AG04449 (cell line): ENCODE measurements around the gene DCTN2.
"Not testable (repeated sequence)": the region's sequence is repeated elsewhere in the genome, so short reads cannot be mapped to it uniquely, and the experiment has no call there.

Experiments
- CTCF ChIA-PET: fragments of 350-600 bp; formaldehyde crosslinking; extraction: SDS; loops from one replicate; lab custom pipeline; 2021; ENCODE audit warnings: antibody characterized with exemption; lab: Yijun Ruan, JAX
- POLR2A ChIA-PET: fragments of 400-600, 350-600 bp; formaldehyde crosslinking; extraction: SDS; loops from one replicate; lab custom pipeline; 2020; ENCODE audit warnings: antibody characterized with exemption, inconsistent platforms; lab: Yijun Ruan, JAX
- DNase-seq: peaks from one replicate; pipeline ENCODE4 v3.0.0-alpha.2; 2010; ENCODE audit warnings: low read depth, low spot score
- H3K4me3 ChIP-seq: 2 replicates; pipeline ENCODE4 v1.5.1; 2011; ENCODE audit warnings: low read depth, mild to moderate bottlenecking, control low read depth, low read length
- CTCF ChIP-seq: IDR thresholded peaks from one replicate; pipeline ENCODE4 v1.5.1; 2011; ENCODE audit warnings: mild to moderate bottlenecking, moderate library complexity, low read length, control low read depth, inconsistent platforms; ENCODE audit not compliant: insufficient read depth; ENCODE audit errors: missing control alignments

DCTN2 gene

DNA sequence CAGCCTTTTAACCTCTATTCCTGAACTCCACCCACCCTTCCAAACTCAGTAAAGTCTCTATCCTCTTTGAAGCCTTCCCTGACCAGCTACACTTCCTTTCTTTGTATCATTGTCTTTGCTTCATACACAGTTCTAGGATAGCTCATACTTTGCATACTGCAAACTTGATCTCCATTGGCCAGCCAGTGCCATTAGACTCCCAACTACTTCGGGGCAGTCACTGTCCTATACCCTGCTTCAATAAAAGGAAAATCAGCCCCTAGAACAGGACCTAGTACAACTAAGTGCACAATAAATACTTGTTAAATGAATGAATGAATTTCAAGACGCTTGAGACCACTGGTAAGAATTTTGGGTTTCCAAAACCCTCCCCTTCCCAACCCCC is 43.5 kb upstream of the DCTN2 start:
- DNase-seq = no peak
- POLR2A ChIA-PET = interaction anchor here (2.3 kb wide), 1 partner anchor 21 kb away, joined by 6 read pairs; the partner anchor contains the start of gene ARHGEF25
- no peak for TF ChIP-seq CTCF
- CTCF ChIA-PET = interaction anchor here (0.6 to 14.9 kb wide), 6 partner anchors 10 to 136 kb away, joined by 3 to 212 read pairs (median 3); no protein-coding TSS in a partner anchor
- H3K4me3 ChIP-seq = peak overlapping the region; percentile 83

GRCh38 chr12:57588951-57589610 is 42.1 kb upstream of the DCTN2 start:
- DNase-seq, H3K4me3 ChIP-seq, POLR2A ChIA-PET: not testable (repeated sequence)
- CTCF ChIA-PET = interaction anchor here (1.3 to 14.9 kb wide), 4 partner anchors 9 to 137 kb away, joined by 3 to 212 read pairs (median 7); no protein-coding TSS in a partner anchor

GRCh38 chr12:57586832-57587429 is 39.9 kb upstream of the DCTN2 start:
- DNase-seq = no peak
- CTCF ChIA-PET = interaction anchor here (0.6 to 12.4 kb wide), 5 partner anchors 8 to 152 kb away, joined by 3 to 214 read pairs (median 159); partner anchors contain the start of genes B4GALNT1 and PIP4K2C
- TF ChIP-seq CTCF = no peak
- H3K4me3 ChIP-seq = no peak overlapping the region
- POLR2A ChIA-PET = no interaction called here

DNA sequence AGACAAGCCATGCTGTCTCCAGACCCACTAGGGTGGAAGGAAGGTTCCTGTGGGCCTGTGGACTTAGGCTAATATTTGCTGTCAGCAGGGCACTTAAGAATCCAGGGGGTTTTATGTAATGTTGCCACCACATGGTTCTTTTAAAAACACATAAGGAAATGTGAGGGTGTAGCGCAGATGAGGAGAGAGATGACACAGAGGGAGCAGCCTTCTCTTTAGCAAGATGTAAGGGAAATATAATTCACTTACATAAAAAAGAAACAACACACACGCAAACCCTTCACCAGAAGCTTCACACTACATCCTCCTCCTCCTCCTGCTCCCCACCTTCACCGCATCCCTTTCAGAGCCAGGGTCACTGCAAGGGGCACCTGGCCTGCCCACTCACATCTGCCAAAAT is 39.1 kb upstream of the DCTN2 start:
- no peak overlapping the region for H3K4me3 ChIP-seq
- TF ChIP-seq CTCF = no peak
- CTCF ChIA-PET = interaction anchor here (3.9 to 12.4 kb wide), 7 partner anchors 9 to 151 kb away, joined by 17 to 214 read pairs (median 159); partner anchors contain the start of genes AGAP2, ARHGEF25, B4GALNT1 and PIP4K2C
- DNase-seq = no peak
- POLR2A ChIA-PET = no interaction called here

DNA sequence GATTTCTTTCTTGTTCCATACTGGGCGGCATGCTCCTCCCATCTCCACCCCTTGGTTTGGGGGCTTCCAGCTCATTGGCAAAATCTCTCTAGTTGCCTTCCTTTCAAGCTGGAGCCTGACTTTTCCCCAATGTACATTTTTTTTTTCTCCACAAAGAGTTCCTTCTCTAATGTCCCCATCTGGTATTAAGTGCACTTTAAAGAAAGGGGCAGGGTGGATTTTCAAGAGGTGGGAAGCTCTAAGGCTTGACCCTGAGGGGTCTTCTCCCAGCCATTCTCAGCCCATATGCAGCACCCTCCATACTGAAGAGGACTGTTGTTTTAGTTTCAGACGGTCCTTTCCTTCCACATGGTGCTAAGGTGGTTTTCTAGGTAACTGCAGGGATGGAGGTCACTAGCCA is 38.2 kb upstream of the DCTN2 start:
- ChIA-PET CTCF (interaction anchor here (0.6 to 12.4 kb wide), 19 partner anchors 10 to 1807 kb away, joined by 3 to 214 read pairs (median 15); partner anchors contain the start of genes AGAP2, ARHGEF25, B4GALNT1 and DTX3), POLR2A (interaction anchor here (0.7 kb wide), 1 partner anchor 27 kb away, joined by 3 read pairs; no protein-coding TSS in a partner anchor)
- no peak overlapping the region for H3K4me3 ChIP-seq
- no peak for DNase-seq
- TF ChIP-seq CTCF = no peak

DNA sequence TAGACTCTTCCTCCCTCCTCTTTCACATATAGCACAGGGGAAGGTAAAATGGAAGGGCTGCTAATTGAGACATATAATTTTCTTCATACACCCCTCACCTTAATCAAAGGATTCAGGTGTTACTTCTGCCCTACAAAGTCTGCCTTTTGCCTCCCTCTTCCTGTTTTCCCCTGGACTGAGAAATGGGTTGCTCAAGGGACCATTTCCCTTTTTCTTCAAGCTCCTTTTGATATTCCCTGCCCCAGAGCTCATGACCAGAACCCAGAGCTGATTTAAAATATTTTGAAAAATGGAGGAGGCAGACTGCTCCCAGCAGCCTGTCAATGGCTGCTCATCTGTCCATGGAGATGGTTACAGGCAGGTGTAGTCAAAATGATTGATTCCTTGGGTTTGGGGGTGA is 37.7 kb upstream of the DCTN2 start:
- DNase-seq = no peak
- no peak overlapping the region for H3K4me3 ChIP-seq
- ChIA-PET POLR2A (no interaction called here), CTCF (interaction anchor here (0.8 to 12.4 kb wide), 22 partner anchors 10 to 321 kb away, joined by 3 to 214 read pairs (median 13); partner anchors contain the start of genes AGAP2, ARHGEF25, B4GALNT1 and DTX3)
- TF ChIP-seq CTCF = no peak
